ENCODE data around the gene GNS.

- no peak for TF ChIP-seq CTCF (IDR thresholded peaks at IDR 0.05)
- TF ChIP-seq EP300 (IDR thresholded peaks at IDR 0.05): no peak
Observed at GRCh38 chr12:64685050-64685449, 74.2 kb downstream of the GNS start.

All from ovary (tissue), 3 donors.